Gastrocnemius medialis (tissue), 4 donors: ENCODE measurements around the gene SYP.

Experiments
- CTCF ChIP-seq, 5 experiments: fragments of 450-650 bp in 3 of 5; fragments of 200-600 bp in 2 of 5; sonication (generic) in 2 of 5; IDR thresholded peaks in 4 of 5; conservative IDR thresholded peaks in 1 of 5; 1 replicate in 4 of 5; 2 replicates in 1 of 5; pipeline ENCODE4 v1.5.1; 2016 to 2019; ENCODE audit warnings: antibody characterized with exemption in 5 of 5, mild to moderate bottlenecking in 3 of 5, moderate library complexity in 3 of 5
- POLR2A ChIP-seq, 2 donors: fragments of 450-650 bp; IDR thresholded peaks; one replicate each; pipeline ENCODE4 v1.6.1; 2017; ENCODE audit warnings: antibody characterized with exemption in 2 of 2, mild to moderate bottlenecking in 2 of 2, moderate library complexity in 2 of 2

- TF ChIP-seq CTCF (IDR thresholded peaks at IDR 0.05 in 4 of 5, conservative IDR thresholded peaks at IDR 0.05 in 1 of 5) (no peak), POLR2A (IDR thresholded peaks at IDR 0.05) (no peak)
Observed at GRCh38 chrX:49231333-49232000, 31.5 kb upstream of the SYP start.
